Cortex of kidney (tissue), 1 donor: Measurements from ENCODE around the gene DLG2.

Source experiments
- DNase-seq: peaks from one replicate; lab custom pipeline; 2025; lab: John Stamatoyannopoulos, UW

Gene DLG2

DNA sequence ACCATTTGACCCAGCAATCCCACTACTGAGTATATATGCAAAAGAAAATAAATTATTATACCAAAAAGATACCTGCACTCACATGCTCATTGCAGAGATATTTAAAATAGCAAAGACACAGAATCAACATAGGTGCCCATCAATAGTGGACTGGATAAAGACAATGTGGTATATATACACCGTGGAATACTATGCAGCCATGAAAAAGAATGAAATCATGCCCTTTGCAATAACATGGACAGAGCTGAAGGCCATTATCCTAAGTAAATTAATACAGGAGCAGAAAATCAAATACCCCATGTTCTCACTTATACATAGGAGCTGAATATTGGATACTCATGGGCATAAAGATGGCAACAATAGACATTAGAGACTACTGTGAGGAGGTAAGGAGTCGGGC, 68.7 kb downstream of the DLG2 start:
- no peak for DNase-seq

DNA sequence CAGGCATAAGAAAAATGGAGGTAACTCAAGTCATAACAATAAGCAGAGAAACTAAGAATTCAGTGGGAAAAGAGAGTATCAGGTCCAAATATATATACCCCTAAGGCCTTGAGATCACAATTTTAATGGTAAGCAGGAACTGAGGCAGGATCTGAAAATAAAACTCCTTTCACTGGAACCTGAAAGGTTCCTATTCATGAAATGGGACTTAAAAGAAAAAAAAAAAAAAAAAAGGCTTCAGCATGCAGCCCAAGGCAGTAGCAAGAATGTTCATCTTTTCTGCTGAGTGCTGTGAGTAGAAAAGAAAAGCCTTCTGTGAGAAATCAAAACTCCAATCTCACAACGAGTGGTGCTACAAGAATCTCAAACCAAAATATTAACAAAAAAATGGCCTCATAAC, 75.3 kb downstream of the DLG2 start:
- DNase-seq = no peak

DNA sequence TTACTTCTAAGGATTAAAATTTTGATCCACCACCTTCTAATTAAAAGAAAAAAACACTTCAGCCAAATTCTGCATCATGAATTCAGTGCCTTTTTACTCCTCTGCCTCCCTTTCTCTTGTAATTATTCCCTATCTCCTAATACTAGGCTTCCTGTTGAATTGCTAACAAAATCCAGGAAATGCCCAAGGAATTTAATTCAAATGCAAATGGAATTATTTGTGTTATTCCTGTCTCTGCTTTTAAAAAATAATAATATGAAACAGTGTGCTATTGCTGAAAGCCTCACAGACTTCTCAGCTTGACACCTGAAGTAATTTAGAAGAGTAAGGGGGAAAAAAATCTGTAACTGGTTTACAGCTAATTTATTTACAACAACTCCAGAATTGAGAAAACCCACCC, 85.5 kb downstream of the DLG2 start:
- no peak for DNase-seq

DNA sequence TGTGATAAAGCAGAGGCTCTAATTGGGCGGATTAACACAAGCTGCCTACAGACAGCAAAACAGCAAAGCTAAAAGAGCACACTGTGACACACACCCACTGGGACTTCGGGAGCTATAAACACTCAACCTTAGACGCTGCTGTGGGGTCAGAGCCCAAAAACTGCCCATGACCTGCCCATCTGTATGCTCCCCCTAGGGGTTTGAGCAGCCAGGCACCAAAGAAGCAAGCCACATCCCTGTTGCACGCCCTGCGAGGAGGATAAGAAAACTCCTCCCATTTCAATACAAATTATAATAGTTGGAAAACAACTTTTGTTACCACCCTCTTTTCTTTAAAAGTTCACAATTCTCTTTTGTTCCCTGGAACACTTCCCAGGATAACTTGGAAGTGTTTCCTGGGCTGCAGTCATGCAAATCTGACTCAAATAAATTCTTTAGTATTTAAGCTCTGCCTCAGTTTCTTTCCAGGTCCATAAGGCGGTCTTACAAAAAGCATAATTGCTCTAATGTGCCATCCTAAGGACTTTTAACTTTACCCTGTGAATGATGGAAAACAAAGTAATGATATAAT, 86.4 kb downstream of the DLG2 start:
- DNase-seq = no peak

DNA sequence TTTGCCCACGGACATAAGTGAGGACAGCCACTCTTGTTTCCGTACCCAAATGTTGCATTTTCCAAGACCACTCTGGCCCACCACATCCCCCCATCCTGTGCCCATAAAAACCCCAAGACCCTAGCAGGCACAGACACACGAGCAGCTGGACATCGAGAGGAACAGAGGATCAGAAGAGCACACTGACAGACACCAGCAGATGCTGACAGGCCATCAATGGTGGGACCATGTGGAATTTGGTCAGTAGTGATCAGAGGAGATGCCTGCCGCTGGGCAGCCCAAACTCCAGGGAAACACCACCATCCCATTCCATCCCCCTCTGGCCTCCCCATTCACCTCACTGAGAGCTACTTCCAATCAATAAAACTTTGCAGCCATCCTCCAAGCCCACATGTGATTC, 87.0 kb downstream of the DLG2 start:
- no peak for DNase-seq

DNA sequence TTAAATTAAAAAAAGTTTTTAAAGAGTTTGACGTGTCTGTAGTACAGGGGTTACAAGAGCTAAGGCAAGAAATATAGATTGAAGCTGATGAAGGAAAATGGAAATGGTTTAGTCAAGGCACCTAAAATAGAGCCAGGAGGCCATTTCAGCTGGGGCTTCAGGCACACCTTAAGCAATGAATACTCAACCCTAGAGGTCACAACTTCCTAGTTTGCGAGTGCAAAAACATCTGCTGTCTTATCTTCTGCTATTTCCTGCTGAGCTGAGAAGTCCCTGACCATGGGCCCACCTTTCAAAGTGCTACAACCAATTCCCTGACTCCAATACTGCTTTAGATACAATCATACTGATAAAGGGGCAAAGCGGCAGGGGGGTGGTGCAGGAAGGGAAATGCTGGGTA, 87.4 kb downstream of the DLG2 start:
- DNase-seq = no peak

DNA sequence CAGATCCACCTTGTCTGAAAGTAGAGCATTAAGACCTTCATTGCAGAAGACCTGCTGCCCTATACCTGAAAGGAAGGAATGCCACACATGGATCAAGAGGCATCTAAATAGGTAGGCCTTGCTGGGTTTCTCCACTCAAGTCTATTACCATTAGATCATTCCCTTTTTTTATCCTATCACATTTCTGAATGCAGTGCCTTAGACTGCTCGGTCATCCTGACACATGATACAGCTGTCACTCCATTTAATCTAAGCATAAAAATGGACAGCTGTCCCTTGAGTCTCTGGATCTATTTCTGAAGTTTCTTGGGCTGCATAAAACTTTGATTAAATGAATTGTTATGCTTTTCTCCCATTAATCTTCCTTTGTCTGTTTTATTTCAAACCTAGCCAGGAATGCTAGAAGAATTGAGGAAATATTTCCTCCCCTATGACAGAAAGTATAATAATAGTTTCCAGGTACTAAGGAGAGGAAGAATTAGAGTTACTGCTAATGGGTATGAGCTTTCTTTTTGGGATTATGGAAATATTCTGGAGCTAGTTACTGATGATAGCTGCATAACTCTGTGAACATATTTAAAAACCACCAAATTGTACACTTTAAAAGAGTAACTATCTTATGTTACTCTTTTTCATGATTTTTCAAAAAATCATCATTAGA, 88.0 kb downstream of the DLG2 start:
- no peak for DNase-seq

DNA sequence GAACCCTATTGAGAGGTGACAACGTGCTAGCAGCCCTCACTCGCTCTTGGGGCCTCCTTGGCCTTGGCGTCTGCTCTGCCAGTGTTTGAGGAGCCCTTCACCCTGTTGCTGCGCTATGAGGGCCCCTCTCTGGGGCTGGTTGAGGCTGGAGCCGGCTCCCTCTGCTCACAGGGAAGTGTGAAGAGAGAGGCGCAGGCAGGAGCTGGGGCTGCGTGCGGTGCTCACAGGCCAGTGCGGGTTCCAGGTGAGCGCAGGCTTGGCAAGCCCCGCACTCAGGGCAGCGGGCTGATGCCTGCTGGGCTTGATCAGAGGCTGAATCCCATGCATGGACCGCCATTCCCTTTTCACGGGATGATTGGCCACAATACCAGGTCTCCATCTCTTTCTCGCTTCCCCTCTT, 90.7 kb downstream of the DLG2 start:
- no peak for DNase-seq

DNA sequence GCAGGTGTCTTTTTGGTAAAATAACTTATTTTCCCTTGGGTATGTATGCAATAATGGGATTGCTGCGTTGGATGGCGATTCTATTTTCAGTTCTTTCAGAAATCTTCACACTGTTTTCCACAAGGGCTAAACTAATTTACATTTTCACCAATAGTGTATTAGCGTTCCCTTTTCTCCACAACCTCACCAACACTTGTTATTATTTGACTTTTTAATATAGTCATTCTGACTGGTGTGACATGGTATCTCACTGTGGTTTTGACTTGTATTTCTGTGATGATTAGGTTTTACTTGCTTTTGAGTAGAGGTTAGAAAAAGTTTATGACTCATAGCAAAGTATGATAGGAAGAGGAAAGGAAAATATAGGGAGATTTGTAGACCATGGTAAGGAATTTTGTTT, 92.3 kb downstream of the DLG2 start:
- no peak for DNase-seq

DNA sequence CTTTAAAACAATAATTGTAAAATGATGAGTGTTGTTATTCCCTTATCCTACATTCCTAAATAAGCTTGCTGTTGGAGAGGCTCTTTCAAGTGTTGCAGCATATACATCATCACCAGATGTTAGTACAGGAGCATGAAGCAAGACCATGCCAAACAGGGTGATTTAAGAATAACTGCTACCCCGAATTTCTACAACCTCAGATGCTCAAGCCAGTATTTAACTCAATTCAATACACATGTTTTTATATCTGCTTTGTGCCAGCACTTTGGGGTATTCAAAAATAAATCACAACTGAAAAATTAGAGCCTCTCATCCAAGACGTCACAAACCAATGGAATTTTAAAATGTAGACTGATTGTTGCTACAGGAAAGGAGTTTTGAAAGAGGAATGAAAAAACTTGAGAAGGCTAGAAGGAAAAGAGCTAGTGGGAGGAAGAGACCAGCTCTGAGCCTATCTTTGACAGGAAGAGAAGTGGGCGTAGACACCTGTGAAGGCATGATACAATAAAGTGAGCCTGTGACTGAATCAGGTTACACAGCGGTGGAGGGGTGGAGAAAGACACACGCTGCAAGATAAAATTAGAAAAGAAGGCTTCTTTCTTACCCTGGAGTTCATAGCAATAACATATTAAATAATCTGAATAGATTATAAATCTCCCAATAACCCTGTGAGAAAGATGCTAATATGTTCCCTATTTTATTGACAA, 95.8 kb downstream of the DLG2 start:
- DNase-seq = no peak

DNA sequence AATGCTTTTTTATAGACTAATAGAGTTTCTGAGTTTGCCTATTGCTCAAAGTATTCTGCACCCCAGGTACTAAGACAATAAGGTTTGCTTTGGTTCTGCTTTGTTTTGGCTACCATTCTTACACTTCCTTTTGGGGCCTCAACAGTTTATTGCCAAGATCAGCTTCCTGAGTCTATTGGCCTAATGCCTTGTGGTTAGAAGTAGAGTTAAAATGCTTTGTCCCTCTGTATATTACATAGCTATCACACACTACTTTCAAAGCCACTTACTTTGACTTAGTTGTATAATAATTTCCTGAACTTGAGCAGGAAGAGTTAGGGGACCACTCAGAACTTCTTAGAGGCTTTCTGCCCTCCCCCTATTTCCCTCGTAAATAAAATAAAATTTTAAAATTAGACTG, 96.5 kb downstream of the DLG2 start:
- no peak for DNase-seq

DNA sequence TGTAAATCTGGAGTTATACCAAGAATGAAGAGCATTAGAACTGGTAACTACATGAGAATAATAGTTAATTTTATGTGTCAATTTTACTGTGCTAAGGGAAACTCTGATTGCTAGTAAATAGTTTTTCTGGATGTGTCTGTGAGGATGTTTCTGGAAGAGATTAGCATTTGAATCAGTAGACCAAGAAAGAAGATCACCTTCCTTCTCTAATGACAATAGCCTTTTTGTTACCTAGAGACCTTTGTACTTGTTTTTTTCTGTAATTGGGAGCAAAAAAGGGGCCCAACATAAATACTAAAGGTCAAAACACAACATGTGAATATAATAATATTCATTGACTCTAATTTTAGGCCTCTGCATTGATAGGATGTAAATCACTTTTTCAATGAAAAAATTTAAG, 100.6 kb downstream of the DLG2 start:
- no peak for DNase-seq

DNA sequence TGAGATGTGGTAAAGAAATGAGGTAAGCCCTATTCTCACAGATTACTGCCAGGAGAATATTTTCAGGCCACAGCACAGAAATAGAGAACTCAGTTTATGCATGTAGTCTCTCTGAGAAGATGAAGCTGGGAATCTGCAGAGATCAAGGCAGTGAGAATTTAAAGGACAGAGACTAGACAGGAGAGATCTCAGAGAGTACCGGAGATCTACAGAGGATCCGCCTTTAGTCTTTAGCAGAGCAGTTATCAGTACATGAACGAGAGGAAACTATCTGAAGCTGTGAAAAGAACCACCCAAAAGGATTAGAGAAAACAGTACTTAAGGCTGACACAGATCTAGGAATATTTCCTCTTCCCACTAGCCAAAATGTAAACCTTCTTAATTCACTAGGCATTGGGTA, 101.5 kb downstream of the DLG2 start:
- DNase-seq = no peak

DNA sequence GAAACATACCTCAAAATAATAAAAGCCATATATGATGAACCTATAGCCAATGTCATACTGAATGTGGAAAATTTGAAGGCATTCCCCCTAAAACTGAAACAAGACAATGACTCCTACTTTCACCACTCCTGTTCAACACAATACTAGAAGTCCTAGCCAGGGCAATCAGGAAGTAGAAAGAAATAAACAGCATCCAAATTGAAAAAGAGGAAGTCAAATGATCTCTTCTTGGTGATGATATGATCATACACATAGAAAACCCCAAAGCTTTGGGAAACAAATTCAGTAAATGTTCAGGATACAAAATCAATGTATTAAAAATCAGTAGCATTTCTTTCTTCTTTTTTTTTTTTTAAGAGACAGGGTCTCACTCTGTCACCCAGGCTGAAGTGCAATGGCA, 109.9 kb downstream of the DLG2 start:
- no peak for DNase-seq

DNA sequence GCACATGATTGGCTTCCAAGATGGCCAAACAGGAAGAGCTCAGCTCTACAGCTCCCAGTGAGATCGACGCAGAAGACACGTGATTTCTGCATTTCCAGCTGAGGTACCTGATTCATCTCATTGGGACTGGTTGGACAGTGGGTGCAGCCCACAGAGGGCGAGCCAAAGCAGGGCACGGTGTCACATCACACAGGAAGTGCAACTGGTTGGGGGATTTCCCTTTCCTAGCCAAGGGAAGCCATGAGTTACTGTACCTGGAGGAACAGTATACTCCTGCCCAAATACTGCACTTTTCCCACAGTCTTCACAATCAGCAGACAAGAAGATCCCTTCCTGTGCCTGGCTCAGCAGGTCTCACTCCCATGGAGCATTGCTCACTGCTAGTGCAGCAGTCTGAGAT, 131.2 kb downstream of the DLG2 start:
- no peak for DNase-seq

DNA sequence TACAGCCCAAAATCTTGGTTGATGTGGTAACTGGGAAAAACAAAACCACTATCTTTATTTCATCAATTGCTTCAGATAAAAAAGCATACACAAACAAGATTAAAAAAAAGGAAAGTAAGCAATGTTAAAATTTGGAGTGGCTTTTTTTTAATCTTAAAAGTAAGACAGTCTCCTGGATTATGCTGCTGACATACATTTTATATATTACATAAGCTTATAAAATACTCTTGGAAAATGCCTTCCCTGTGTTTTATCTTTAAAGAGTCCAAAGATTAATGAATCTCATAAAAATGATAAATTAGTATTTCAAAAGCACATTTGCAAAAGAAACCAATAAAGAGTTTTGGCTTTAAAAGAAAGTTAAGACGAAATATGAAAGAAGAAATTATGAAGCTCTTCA, 132.7 kb downstream of the DLG2 start:
- no peak for DNase-seq

DNA sequence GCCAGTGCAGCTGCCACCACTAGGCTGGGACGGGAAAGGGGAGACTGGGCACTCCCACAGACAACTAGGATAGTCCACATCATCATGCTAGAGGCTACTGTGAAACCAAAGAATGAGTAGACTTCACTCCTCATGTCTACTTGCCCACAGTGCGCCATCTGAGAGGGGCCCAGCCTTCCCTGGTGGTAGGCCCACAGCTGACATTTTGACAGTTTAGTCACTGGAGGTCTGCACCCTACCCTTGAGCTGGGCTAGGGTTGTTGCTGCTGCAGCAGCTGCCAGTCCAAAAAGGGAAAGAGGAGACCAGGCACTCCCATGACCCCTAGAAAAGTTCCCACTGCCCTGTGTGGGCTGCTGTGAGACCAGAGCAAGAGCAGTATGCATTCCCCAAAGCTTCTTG, 141.2 kb downstream of the DLG2 start:
- DNase-seq = no peak

DNA sequence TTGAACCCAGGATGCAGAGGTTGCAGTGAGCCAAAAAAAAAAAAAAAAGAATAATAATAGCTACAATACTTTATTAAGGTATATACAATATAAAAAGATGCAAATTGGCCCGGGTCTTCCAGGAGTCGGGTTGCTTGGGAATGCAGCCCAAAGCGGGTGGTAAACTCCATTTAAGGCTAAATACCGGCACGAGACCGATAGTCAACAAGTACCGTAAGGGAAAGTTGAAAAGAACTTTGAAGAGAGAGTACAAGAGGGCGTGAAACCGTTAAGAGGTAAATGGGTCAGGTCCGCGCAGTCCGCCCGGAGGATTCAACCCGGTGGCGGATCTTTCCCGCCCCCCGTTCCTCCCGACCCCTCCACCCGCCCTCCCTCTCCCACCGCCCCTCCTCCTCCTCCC, 143.3 kb downstream of the DLG2 start:
- DNase-seq = no peak

DNA sequence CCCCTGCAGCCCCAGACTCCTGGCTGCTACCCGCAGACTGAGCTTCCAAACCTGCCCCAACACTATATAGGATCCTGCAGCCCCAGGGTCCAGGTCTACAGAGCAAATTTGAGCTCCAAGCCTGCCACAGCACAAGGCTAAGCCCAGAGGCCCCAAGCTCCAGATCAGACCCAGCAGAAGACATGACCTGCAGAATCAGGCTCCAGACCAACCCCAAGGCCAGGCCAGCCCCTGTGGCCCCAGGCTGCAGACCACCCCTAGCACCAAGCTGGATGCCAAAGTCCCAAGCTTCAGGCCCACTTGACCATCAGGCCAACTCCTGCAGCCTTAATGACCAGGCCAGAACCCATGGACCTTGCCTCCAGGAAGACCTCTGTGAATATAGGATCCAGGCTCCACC, 145.3 kb downstream of the DLG2 start:
- no peak for DNase-seq

DNA sequence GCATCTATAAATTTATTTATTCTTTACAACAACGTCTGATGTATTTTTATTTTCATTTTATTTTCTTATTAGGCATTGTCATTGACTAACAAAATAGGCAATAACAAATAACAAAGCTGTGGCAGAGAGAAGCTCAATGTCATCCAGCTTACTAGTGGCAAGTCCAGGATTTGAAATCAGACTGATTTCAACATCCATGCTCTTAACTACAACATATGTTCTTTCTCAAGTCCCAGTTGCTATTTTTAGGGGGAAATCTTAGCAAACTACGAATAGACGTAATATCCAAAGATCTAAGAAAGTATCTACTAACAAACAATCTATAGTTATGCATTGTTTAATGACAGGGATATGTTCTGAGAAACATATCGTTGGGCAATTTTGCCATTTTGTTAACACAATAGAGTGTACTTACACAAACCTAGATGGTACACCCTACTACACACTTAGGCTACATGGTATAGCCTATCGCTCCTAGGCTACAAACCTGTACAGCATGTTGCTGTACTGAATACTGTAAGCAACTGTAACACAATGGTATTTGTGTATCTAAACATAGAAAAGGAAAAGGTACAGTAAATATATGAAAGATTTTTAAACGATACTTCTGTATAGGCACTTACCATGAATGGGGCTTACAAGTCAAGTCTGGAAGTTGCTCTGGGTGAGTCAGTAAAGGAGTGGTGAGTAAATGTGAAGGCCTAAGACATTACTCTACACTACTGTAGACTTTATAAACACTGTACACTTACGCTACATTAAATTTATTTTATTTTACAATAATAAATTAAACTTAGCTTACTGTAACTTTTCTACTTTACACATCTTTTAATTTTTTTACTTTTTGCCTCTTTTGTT, 151.3 kb downstream of the DLG2 start:
- DNase-seq = no peak

DNA sequence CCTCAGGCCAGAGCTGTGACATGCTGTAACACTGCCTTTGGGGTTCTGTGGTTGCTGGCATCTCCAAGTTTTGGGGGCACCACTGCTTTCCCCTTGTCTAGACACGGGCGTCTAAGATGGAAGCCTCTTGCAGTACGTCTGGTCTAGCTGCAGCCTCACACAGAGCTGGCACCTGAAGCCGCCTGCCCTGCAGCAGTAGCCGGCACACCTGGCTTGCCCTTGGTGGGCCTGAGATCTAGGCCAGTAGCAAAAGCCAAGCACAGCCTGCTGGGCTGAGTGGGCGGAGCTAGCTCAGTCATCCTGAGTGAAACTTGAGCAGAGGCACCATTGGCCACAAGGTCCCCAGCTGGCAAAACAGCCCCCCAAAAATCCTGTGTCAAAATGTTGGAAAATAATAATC, 154.2 kb downstream of the DLG2 start:
- no peak for DNase-seq

DNA sequence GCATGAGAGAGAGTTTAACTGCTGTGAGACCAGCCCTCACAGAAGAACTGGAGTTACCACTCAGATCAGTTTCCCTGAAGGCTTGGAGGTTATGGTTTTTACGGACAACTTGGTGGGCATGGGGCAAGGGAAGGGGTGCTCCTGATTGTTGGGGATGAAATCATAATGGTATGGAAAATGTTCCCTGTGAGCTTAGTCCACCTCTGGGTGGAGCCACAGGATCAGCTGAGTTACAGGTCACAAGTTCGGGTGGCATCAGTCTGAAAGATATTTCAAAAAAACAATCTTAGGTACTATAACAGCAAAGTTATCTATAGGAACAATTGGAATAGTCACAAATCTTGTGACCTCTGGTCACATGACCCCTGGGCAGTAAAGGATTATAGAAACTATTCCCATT, 162.9 kb downstream of the DLG2 start:
- no peak for DNase-seq

DNA sequence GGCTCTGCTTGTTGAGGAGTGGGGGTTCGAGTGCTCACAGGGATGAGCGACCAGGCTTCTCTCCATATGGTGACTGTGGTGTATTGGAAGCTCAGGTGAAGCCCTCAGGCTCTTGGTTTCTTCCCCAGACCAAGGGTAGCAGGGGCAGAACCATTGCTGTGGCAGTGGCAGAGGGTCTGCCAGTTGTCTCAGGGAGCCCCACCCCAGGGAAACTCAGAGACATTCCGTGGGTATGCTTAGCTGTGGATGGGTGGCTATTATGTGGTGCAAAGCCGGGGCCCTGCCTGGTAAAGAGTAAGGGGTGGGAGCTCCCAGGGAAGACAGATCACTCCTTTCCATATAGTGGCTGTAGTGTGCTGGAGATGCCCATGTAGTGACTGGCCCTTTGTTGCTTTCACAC, 167.8 kb downstream of the DLG2 start:
- DNase-seq = no peak
